Neural progenitor cell (in vitro differentiated cells): ENCODE data around the gene TMPO. TPM values are rescaled to one million over a fixed set of nuclear protein-coding genes. Genes with fewer than 3 reads are reported as not detected.
"Not testable (repeated sequence)": the region's sequence is repeated elsewhere in the genome, so short reads cannot be mapped to it uniquely, and the experiment has no call there.

Experiments used
- DNase-seq: peaks from one replicate; pipeline ENCODE4 v3.0.0-alpha.2; 2016; ENCODE audit warnings: low spot score
- H2AFZ ChIP-seq: fragments of 200-600 bp; sonication (generic); replicated peaks from 2 replicates; pipeline ENCODE4 v1.6.1; 2016; ENCODE audit warnings: antibody characterized with exemption
- H3F3A ChIP-seq: fragments of 200-600 bp; sonication (generic); 2 replicates; pipeline ENCODE4 v1.6.1; 2016; ENCODE audit warnings: antibody characterized with exemption, low read depth
- H3K27ac ChIP-seq: fragments of 200-600 bp; sonication (generic); 2 replicates; pipeline ENCODE4 v1.5.1; 2016; ENCODE audit warnings: mild to moderate bottlenecking
- H3K27me3 ChIP-seq: fragments of 200-600 bp; sonication (generic); 2 replicates; pipeline ENCODE4 v1.6.1; 2016; ENCODE audit warnings: mild to moderate bottlenecking, moderate library complexity
- H3K36me3 ChIP-seq: fragments of 200-600 bp; sonication (generic); 2 replicates; pipeline ENCODE4 v1.5.1; 2016
- H3K4me1 ChIP-seq: fragments of 200-600 bp; sonication (generic); 2 replicates; pipeline ENCODE4 v1.6.1; 2016; ENCODE audit warnings: mixed run types
- H3K4me2 ChIP-seq: fragments of 200-600 bp; sonication (generic); 2 replicates; pipeline ENCODE4 v1.6.1; 2016
- H3K4me3 ChIP-seq: fragments of 200-600 bp; sonication (generic); 2 replicates; pipeline ENCODE4 v1.5.1; 2016
- H3K79me2 ChIP-seq: fragments of 200-600 bp; sonication (generic); 2 replicates; pipeline ENCODE4 v1.6.1; 2016; ENCODE audit warnings: low read depth
- H3K9ac ChIP-seq: fragments of 200-600 bp; sonication (generic); 2 replicates; pipeline ENCODE4 v1.6.1; 2016
- H3K9me3 ChIP-seq: fragments of 200-600 bp; sonication (generic); 2 replicates; pipeline ENCODE4 v1.5.1; 2016; ENCODE audit warnings: low read depth
- H4K20me1 ChIP-seq: fragments of 200-600 bp; sonication (generic); 2 replicates; pipeline ENCODE4 v1.6.1; 2016; ENCODE audit warnings: low read depth
- H3K27ac Mint-ChIP-seq: 3 replicates; pipeline ENCODE4 v1.8.0; 2021; ENCODE audit warnings: mixed read lengths
- H3K27me3 Mint-ChIP-seq: 2 replicates; pipeline ENCODE4 v1.8.0; 2022; ENCODE audit warnings: low read depth, mild to moderate bottlenecking, inconsistent platforms, moderate library complexity, mixed read lengths; ENCODE audit not compliant: insufficient read depth
- H3K36me3 Mint-ChIP-seq: 3 replicates; pipeline ENCODE4 v1.8.0; 2021; ENCODE audit warnings: mixed read lengths
- H3K4me1 Mint-ChIP-seq: 3 replicates; pipeline ENCODE4 v1.8.0; 2021; ENCODE audit warnings: mixed read lengths
- H3K4me3 Mint-ChIP-seq: 3 replicates; pipeline ENCODE4 v1.8.0; 2021; ENCODE audit warnings: mild to moderate bottlenecking, moderate library complexity, mixed read lengths
- H3K9me3 Mint-ChIP-seq: 3 replicates; pipeline ENCODE4 v1.8.0; 2020; ENCODE audit warnings: mixed read lengths
- EZH2 ChIP-seq: fragments of 200-600 bp; sonication (generic); IDR thresholded peaks from 2 replicates; pipeline ENCODE4 v1.6.1; 2017; ENCODE audit warnings: antibody characterized with exemption, mild to moderate bottlenecking, moderate library complexity
- EZH2phosphoT487 ChIP-seq: fragments of 200-600 bp; sonication (generic); IDR thresholded peaks from 2 replicates; pipeline ENCODE4 v1.6.1; 2017; ENCODE audit warnings: antibody characterized with exemption
- total RNA-seq: library from RNA; depleted of rRNA; stranded (reverse); fragments of >200 nt; gene quantifications from 2 replicates; pipeline ENCODE4 v1.2.3, GENCODE V29; 2015; ENCODE audit warnings: low replicate concordance
- TF ChIP-seq, protein P1 (sequence below): fragments of 200-600 bp; sonication (generic); IDR thresholded peaks from 2 replicates; pipeline ENCODE4 v1.5.1; 2017; ENCODE audit warnings: antibody characterized with exemption, mild to moderate bottlenecking

The TMPO gene
- total RNA-seq, 1 donor from 2014 or later: 513 TPM

DNA sequence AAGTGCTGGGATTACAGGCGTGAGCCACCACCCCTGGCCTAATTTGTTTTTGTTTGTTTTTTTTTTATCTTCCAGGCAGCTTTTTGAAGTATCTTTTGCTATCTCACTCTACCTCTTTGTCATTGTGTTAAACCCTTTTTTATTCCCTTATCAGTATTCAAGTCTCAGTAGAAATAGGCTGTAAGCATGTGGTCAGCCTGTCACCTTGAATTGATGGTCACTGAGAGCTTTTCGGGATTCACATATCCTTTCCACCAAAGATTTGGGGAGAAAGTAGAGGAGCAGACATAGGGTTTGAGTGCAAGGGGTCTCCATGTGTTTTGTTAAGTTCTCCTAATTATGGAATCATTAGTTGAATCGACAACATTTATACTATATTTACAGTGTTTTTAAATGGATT lies 36.4 kb downstream of the TMPO start:
- H3F3A ChIP-seq: peaks cover 44% of the 10 kb centered on the region
- H3K27ac Mint-ChIP-seq: no peak overlapping the region
- no peak overlapping the region for H3K4me3 Mint-ChIP-seq
- no peaks in the 10 kb centered on the region for H3K79me2 ChIP-seq
- H3K9ac ChIP-seq: no peak overlapping the region
- no peak for DNase-seq
- no peaks in the 10 kb centered on the region for H3K27me3 ChIP-seq
- H4K20me1 ChIP-seq: no peaks in the 10 kb centered on the region
- H3K36me3 ChIP-seq: peaks cover 33% of the 10 kb centered on the region
- H3K36me3 Mint-ChIP-seq: peaks cover 33% of the 10 kb centered on the region
- TF ChIP-seq, protein P1, sequence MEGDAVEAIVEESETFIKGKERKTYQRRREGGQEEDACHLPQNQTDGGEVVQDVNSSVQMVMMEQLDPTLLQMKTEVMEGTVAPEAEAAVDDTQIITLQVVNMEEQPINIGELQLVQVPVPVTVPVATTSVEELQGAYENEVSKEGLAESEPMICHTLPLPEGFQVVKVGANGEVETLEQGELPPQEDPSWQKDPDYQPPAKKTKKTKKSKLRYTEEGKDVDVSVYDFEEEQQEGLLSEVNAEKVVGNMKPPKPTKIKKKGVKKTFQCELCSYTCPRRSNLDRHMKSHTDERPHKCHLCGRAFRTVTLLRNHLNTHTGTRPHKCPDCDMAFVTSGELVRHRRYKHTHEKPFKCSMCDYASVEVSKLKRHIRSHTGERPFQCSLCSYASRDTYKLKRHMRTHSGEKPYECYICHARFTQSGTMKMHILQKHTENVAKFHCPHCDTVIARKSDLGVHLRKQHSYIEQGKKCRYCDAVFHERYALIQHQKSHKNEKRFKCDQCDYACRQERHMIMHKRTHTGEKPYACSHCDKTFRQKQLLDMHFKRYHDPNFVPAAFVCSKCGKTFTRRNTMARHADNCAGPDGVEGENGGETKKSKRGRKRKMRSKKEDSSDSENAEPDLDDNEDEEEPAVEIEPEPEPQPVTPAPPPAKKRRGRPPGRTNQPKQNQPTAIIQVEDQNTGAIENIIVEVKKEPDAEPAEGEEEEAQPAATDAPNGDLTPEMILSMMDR: no peak
- TF ChIP-seq EZH2 (no peak), EZH2phosphoT487 (no peak)
- no peaks in the 10 kb centered on the region for H3K4me1 ChIP-seq
- H3K4me3 ChIP-seq: no peak overlapping the region
- no peak overlapping the region for H2AFZ ChIP-seq
- H3K9me3 ChIP-seq: no peaks in the 10 kb centered on the region
- no peaks in the 10 kb centered on the region for H3K27me3 Mint-ChIP-seq
- H3K4me1 Mint-ChIP-seq: no peaks in the 10 kb centered on the region
- H3K27ac ChIP-seq: no peak overlapping the region
- H3K9me3 Mint-ChIP-seq: no peaks in the 10 kb centered on the region
- no peak overlapping the region for H3K4me2 ChIP-seq

DNA sequence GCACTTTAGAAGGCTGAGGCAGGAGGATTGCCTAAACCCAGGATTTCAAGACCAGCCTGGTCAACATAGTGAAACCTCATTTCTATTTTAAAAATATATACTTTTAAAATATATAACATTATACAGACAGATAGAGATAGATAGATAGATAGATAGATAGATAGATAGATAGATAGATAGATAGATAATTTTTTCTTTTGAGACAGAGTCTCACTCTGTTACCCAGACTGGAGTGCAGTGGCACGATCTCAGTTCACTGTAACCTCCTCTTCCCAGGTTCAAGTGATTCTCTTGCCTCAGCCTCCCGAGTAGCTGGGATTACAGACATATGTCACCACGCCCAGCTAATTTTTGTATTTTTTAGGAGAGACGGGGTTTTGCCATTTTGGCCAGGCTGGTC lies 42.7 kb downstream of the TMPO start:
- not testable (repeated sequence) for H3K4me2 ChIP-seq, H3K9me3 ChIP-seq, DNase-seq, H3K4me3 Mint-ChIP-seq, H3K27me3 ChIP-seq, H3K36me3 ChIP-seq, H3K36me3 Mint-ChIP-seq, H3F3A ChIP-seq, H2AFZ ChIP-seq, H3K9ac ChIP-seq, H3K27ac ChIP-seq, H3K27me3 Mint-ChIP-seq, H4K20me1 ChIP-seq, H3K4me3 ChIP-seq, H3K9me3 Mint-ChIP-seq, H3K4me1 ChIP-seq, H3K4me1 Mint-ChIP-seq, H3K79me2 ChIP-seq, H3K27ac Mint-ChIP-seq

DNA sequence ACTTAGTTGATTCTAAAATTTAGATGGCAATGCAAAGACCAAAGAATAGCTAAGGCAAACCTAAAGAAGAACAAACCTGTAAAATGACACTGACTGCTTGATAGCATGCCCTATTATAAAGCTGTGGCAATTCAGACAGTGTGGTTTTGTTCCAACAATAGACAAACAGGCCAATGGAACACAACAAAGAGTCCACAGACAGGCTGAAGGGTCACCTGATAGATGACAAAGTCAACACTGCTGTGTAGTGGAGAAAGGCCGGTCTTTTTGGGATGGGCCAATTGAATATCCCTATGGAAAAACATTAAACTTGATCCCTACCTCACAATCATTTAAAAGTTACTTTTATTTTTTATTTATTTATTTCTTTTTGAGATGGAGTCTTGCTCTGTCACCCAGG lies 44.3 kb downstream of the TMPO start:
- H3K4me1 Mint-ChIP-seq: no peaks in the 10 kb centered on the region
- Histone ChIP-seq H2AFZ (no peak overlapping the region), H3F3A (no peaks in the 10 kb centered on the region), H3K36me3 (no peaks in the 10 kb centered on the region), H3K9ac (no peak overlapping the region), H4K20me1 (no peaks in the 10 kb centered on the region), H3K4me1 (no peaks in the 10 kb centered on the region), H3K4me3 (no peak overlapping the region), H3K27ac (no peak overlapping the region), H3K27me3 (no peaks in the 10 kb centered on the region), H3K4me2 (no peak overlapping the region), H3K9me3 (no peaks in the 10 kb centered on the region), H3K79me2 (no peaks in the 10 kb centered on the region)
- peaks cover 2% of the 10 kb centered on the region for H3K27me3 Mint-ChIP-seq
- TF ChIP-seq, protein P1: no peak
- TF ChIP-seq EZH2: no peak
- no peak for TF ChIP-seq EZH2phosphoT487
- no peak overlapping the region for H3K4me3 Mint-ChIP-seq
- H3K9me3 Mint-ChIP-seq: no peaks in the 10 kb centered on the region
- no peak overlapping the region for H3K27ac Mint-ChIP-seq
- H3K36me3 Mint-ChIP-seq: no peaks in the 10 kb centered on the region
- no peak for DNase-seq

DNA sequence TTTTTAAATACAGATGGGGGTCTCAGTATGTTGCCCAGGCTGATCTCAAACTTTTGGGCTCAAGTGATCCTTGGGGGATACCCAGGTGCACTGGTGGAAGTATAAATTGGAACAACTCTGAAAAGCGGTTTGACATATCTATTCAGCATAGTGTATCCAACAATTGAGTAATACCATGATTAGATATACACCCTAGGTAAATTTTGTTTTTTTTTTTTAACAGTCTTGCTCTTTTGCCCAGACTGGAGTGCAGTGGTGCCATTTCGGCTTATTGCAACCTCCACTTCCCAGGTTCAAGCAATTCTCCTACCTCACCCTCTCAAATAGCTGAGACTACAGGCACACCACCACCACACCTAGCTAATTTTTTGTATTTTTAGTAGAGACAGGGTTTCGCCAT lies 46.5 kb downstream of the TMPO start:
- Mint-ChIP-seq H3K4me3 (no peak overlapping the region), H3K9me3 (no peaks in the 10 kb centered on the region), H3K27me3 (peaks cover 2% of the 10 kb centered on the region), H3K4me1 (peaks cover 2% of the 10 kb centered on the region), H3K27ac (no peak overlapping the region), H3K36me3 (no peaks in the 10 kb centered on the region)
- H3K4me2 ChIP-seq: no peak overlapping the region
- H3K9me3 ChIP-seq: no peaks in the 10 kb centered on the region
- no peak overlapping the region for H3K4me3 ChIP-seq
- no peak overlapping the region for H2AFZ ChIP-seq
- no peak overlapping the region for H3K9ac ChIP-seq
- DNase-seq: no peak
- H3K27me3 ChIP-seq: no peaks in the 10 kb centered on the region
- no peaks in the 10 kb centered on the region for H3K79me2 ChIP-seq
- no peaks in the 10 kb centered on the region for H3K36me3 ChIP-seq
- no peaks in the 10 kb centered on the region for H4K20me1 ChIP-seq
- no peak overlapping the region for H3K27ac ChIP-seq
- TF ChIP-seq, protein P1: no peak
- TF ChIP-seq EZH2phosphoT487: no peak
- TF ChIP-seq EZH2: no peak
- no peaks in the 10 kb centered on the region for H3F3A ChIP-seq
- no peaks in the 10 kb centered on the region for H3K4me1 ChIP-seq
